ENCODE results near the gene CREB3. TPM values are rescaled to one million over a fixed set of nuclear protein-coding genes. Genes with fewer than 3 reads are reported as not detected.

Gene CREB3
- total RNA-seq, 1 experiment from 2014 or later: 27.3 TPM

DNA sequence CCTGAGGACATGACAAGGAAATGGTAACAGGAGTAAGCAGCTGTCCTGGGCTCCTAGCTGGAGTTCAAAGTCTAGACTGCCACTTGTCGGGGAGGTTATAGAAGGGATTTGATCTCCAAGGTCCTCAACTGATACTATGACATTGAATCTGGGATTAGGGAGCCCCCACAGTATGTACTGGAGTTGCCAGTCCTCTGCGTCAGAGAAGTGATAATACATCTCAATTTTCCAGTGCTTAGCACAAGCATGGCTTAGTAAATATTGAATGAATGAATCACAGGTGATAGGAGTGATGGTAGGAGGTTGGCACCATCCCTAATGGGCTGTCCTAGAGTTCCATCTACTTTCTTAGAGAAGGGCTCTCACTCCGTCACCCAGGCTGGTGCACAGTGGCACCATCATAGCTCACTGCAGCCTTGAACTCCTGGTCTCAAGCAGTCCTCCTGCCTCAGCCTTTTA is 36.5 kb upstream of the CREB3 start:
- Histone ChIP-seq H2BK5ac (ENCODE audit: insufficient read length, low read length) (no peak overlapping the region), H2BK120ac (ENCODE audit: low read depth, low read length, poor library complexity, severe bottlenecking) (no peak overlapping the region), H3K14ac (ENCODE audit: insufficient read depth, low read length) (no peak overlapping the region), H4K5ac (ENCODE audit: insufficient read length, low read depth, low read length) (no peak overlapping the region), H3K79me2 (ENCODE audit: insufficient read depth, low read length) (no peaks in the 10 kb centered on the region), H3K18ac (ENCODE audit: insufficient read length, low read depth, low read length) (no peak overlapping the region), H2BK12ac (ENCODE audit: insufficient read length, low read depth, low read length) (no peak overlapping the region), H2AK5ac (ENCODE audit: insufficient read length, low read length) (no peak overlapping the region), H3K9ac (ENCODE audit: extremely low read depth, insufficient read length, low read length) (no peak overlapping the region), H3K27ac (ENCODE audit: insufficient read length, low read depth, low read length) (no peak overlapping the region), H3K23me2 (ENCODE audit: insufficient read length, low read depth, low read length, poor library complexity, severe bottlenecking) (no peaks in the 10 kb centered on the region), H3K4ac (ENCODE audit: low read depth, low read length) (no peak overlapping the region), H3K27me3 (ENCODE audit: insufficient read depth, low read length) (no peaks in the 10 kb centered on the region), H3K9me3 (ENCODE audit: control insufficient read depth, low read depth, low read length) (no peaks in the 10 kb centered on the region), H3K23ac (ENCODE audit: insufficient read length, low read depth, low read length) (no peak overlapping the region), H3T11ph (ENCODE audit: low read length) (no peak overlapping the region), H2BK15ac (ENCODE audit: low read depth, low read length) (no peak overlapping the region), H4K91ac (ENCODE audit: insufficient read length, low read depth, low read length) (no peak overlapping the region), H3K4me1 (ENCODE audit: insufficient read depth, low read length) (no peaks in the 10 kb centered on the region), H2BK20ac (ENCODE audit: low read depth, low read length, poor library complexity, severe bottlenecking) (no peak overlapping the region), H4K8ac (replicated peaks; ENCODE audit: insufficient read length, low read depth, low read length) (no peak overlapping the region), H3K56ac (ENCODE audit: insufficient read length, low read depth, low read length) (no peak overlapping the region), H3K4me2 (ENCODE audit: insufficient read depth, insufficient read length, low read length) (no peak overlapping the region), H3K79me1 (ENCODE audit: insufficient read depth, low read depth, low read length, poor library complexity, severe bottlenecking) (no peaks in the 10 kb centered on the region), H4K20me1 (ENCODE audit: control insufficient read depth, insufficient read depth, insufficient read length) (no peaks in the 10 kb centered on the region), H2AFZ (ENCODE audit: low read length) (no peak overlapping the region)
- Mint-ChIP-seq H3K27me3 (ENCODE audit: low read depth) (no peaks in the 10 kb centered on the region; the same call in 1 of the 2 replicates), H3K4me1 (peaks cover 6 to 9% of the 10 kb centered on the region in 2 experiments), H3K4me3 (no peak overlapping the region), H3K9me3 (peaks cover 0 to 2% of the 10 kb centered on the region in 2 experiments; a peak in 1 of 5 replicates), H3K36me3 (ENCODE audit: insufficient read depth in 1 of 3, low read depth in 3 of 3) (peaks cover 2 to 12% (median 5%) of the 10 kb centered on the region in 3 experiments), H3K27ac (no peak overlapping the region)
- WGBS (ENCODE audit: extremely low coverage, insufficient read length, low lambda C conversion rate): no CpG with 5 or more reads among the region's 3 CpGs
- TF ChIP-seq, protein P1, sequence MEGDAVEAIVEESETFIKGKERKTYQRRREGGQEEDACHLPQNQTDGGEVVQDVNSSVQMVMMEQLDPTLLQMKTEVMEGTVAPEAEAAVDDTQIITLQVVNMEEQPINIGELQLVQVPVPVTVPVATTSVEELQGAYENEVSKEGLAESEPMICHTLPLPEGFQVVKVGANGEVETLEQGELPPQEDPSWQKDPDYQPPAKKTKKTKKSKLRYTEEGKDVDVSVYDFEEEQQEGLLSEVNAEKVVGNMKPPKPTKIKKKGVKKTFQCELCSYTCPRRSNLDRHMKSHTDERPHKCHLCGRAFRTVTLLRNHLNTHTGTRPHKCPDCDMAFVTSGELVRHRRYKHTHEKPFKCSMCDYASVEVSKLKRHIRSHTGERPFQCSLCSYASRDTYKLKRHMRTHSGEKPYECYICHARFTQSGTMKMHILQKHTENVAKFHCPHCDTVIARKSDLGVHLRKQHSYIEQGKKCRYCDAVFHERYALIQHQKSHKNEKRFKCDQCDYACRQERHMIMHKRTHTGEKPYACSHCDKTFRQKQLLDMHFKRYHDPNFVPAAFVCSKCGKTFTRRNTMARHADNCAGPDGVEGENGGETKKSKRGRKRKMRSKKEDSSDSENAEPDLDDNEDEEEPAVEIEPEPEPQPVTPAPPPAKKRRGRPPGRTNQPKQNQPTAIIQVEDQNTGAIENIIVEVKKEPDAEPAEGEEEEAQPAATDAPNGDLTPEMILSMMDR (conservative IDR thresholded peaks at IDR 0.05): no peak
- DNase-seq: no peak

Data from H9 (cell line).